ENCODE data around the gene GOLGA8S. TPM values are rescaled to one million over a fixed set of nuclear protein-coding genes. Genes with fewer than 3 reads are reported as not detected.
"Not testable (repeated sequence)": the region's sequence is repeated elsewhere in the genome, so short reads cannot be mapped to it uniquely, and the experiment has no call there.

The GOLGA8S gene
- total RNA-seq, 1 donor from 2014 or later = 0.20 TPM

- no peak for ATAC-seq
- intact Hi-C loops (cut with DNase I) = no loop called here
- no peak overlapping the region for H3K4me3 ChIP-seq
- no peaks in the 10 kb centered on the region for H3K27me3 ChIP-seq
- H3K27ac ChIP-seq = no peak overlapping the region
- no peak for TF ChIP-seq CTCF (IDR thresholded peaks at IDR 0.05)
- H3K9me3 ChIP-seq = no peaks in the 10 kb centered on the region
- no peak for DNase-seq
- no peaks in the 10 kb centered on the region for H3K4me1 ChIP-seq
- no peaks in the 10 kb centered on the region for H3K36me3 ChIP-seq
Observed at GRCh38 chr15:23372284-23372683, 17.7 kb downstream of the GOLGA8S start.

GRCh38 chr15:23372891-23373600, 18.5 kb downstream of the GOLGA8S start:
- DNase-seq; H3K4me3 ChIP-seq; intact Hi-C loops (cut with DNase I); H3K27me3 ChIP-seq; H3K27ac ChIP-seq; ATAC-seq; H3K36me3 ChIP-seq; H3K4me1 ChIP-seq; H3K9me3 ChIP-seq: not testable (repeated sequence)

GRCh38 chr15:23374226-23374625, 19.7 kb downstream of the GOLGA8S start:
- H3K4me1 ChIP-seq; H3K36me3 ChIP-seq; H3K9me3 ChIP-seq; DNase-seq; H3K4me3 ChIP-seq; H3K27me3 ChIP-seq; H3K27ac ChIP-seq; intact Hi-C loops (cut with DNase I); ATAC-seq: not testable (repeated sequence)

GRCh38 chr15:23378946-23379345, 24.4 kb downstream of the GOLGA8S start:
- H3K4me1 ChIP-seq; H3K27me3 ChIP-seq; H3K36me3 ChIP-seq; H3K9me3 ChIP-seq; intact Hi-C loops (cut with DNase I); DNase-seq; H3K27ac ChIP-seq; ATAC-seq; H3K4me3 ChIP-seq: not testable (repeated sequence)

- DNase-seq; H3K4me1 ChIP-seq; H3K27me3 ChIP-seq; ATAC-seq; H3K36me3 ChIP-seq; intact Hi-C loops (cut with DNase I); H3K4me3 ChIP-seq; H3K9me3 ChIP-seq; H3K27ac ChIP-seq: not testable (repeated sequence)
Observed at GRCh38 chr15:23380700-23381099, 26.2 kb downstream of the GOLGA8S start.

GRCh38 chr15:23381192-23381591, 26.6 kb downstream of the GOLGA8S start:
- ATAC-seq; intact Hi-C loops (cut with DNase I); H3K4me1 ChIP-seq; H3K4me3 ChIP-seq; DNase-seq; H3K27me3 ChIP-seq; H3K27ac ChIP-seq; H3K9me3 ChIP-seq; H3K36me3 ChIP-seq: not testable (repeated sequence)

- ATAC-seq = no peak
- Histone ChIP-seq H3K4me3 (no peak overlapping the region), H3K4me1 (no peaks in the 10 kb centered on the region), H3K27ac (no peak overlapping the region), H3K9me3 (no peaks in the 10 kb centered on the region), H3K36me3 (no peaks in the 10 kb centered on the region), H3K27me3 (no peaks in the 10 kb centered on the region)
- TF ChIP-seq CTCF (IDR thresholded peaks at IDR 0.05) = no peak
- no peak for DNase-seq
- intact Hi-C loops (cut with DNase I) = no loop called here
Observed at GRCh38 chr15:23384371-23384770, 29.8 kb downstream of the GOLGA8S start.

- no peaks in the 10 kb centered on the region for H3K36me3 ChIP-seq
- no peaks in the 10 kb centered on the region for H3K9me3 ChIP-seq
- H3K27me3 ChIP-seq = no peaks in the 10 kb centered on the region
- no peaks in the 10 kb centered on the region for H3K4me1 ChIP-seq
- no peak for ATAC-seq
- H3K4me3 ChIP-seq = no peak overlapping the region
- intact Hi-C loops (cut with DNase I) = no loop called here
- no peak for DNase-seq
- TF ChIP-seq CTCF (IDR thresholded peaks at IDR 0.05) = no peak
- H3K27ac ChIP-seq = no peak overlapping the region
Observed at GRCh38 chr15:23385886-23386430, 31.4 kb downstream of the GOLGA8S start.
